ENCODE results near the gene SLC38A6. TPM values are rescaled to one million over a fixed set of nuclear protein-coding genes. Genes with fewer than 3 reads are reported as not detected.

Gene SLC38A6
- total and polyA plus RNA-seq, 9 of the 15 experiments (the other 6 are each of a cell fraction or from before 2014, with no cell fraction given): 9.8 to 40.3 (median 17.6) TPM

GRCh38 chr14:60989599-60989998 is 8.6 kb downstream of the SLC38A6 start (continued):
- TF ChIP-seq ZNF407 (IDR thresholded peaks at IDR 0.05; ENCODE audit: low read depth): no peak
- TF ChIP-seq BRF2 (IDR thresholded peaks at IDR 0.05; ENCODE audit: borderline replicate concordance, insufficient read depth, insufficient read length): no peak
- TF ChIP-seq DEAF1 (CRISPR knock-in tag; IDR thresholded peaks at IDR 0.05): no peak
- TF ChIP-seq HCFC1 (IDR thresholded peaks at IDR 0.05; ENCODE audit: low read depth, low read length): no peak
- TF ChIP-seq PRPF4 (IDR thresholded peaks at IDR 0.05; ENCODE audit: insufficient read depth, low read depth, low read length, poor library complexity, severe bottlenecking): no peak
- TF ChIP-seq C11orf30 (IDR thresholded peaks at IDR 0.05; ENCODE audit: low read depth): 0 out of 2 replicates have a peak, but pooled peaks have one; percentile 7
- no peak for TF ChIP-seq HNRNPL (IDR thresholded peaks at IDR 0.05; ENCODE audit: low read depth, low read length)
- no peak for TF ChIP-seq BRD4 (IDR thresholded peaks at IDR 0.05)
- no peak for TF ChIP-seq ARID4B (CRISPR knock-in tag; IDR thresholded peaks at IDR 0.05)
- peak; percentile 46; the same call in 1 of the 2 replicates for TF ChIP-seq MXI1 (IDR thresholded peaks at IDR 0.05; ENCODE audit: low read depth, low read length)

All from K562 (cell line).